Measurements from ENCODE around the gene CENATAC. TPM values are rescaled to one million over a fixed set of nuclear protein-coding genes. Genes with fewer than 3 reads are reported as not detected.
A peak's percentile ranks its signal among the peaks of the same experiment; 100 is the strongest.
"Not testable (repeated sequence)": the region's sequence is repeated elsewhere in the genome, so short reads cannot be mapped to it uniquely, and the experiment has no call there.

Gene CENATAC
- total RNA-seq, 4 donors from 2014 or later = 22.2 to 55.2 (median 30.8) TPM

DNA sequence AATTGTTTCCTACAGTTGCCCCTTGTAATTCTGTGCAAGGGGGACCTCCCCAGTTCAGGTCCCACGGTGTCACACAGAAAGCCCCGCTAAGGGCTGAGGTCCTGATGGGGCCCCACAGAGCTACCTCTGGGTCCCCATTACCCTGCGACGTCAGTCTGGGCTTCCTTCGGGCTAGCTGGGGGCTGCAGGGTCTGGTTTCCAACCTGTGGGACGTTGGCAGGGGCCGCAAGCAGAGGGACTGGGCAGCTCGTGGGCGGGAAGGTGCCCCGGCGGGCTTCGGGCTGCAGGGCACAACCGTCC is 32.0 kb downstream of the CENATAC start:
- intact Hi-C loops (cut with DNase I) = no loop called here
- Histone ChIP-seq H3K27me3 (no peaks in the 10 kb centered on the region), H3K9me3 (no peaks in the 10 kb centered on the region), H3K4me3 (peak overlapping the region; percentile 68 to 94 (median 80)), H3K27ac (replicated peaks in 1 of 4) (peak overlapping the region; percentile 80 to 87 (median 82)), H3K4me1 (peaks cover 11 to 30% (median 21%) of the 10 kb centered on the region in 4 donors), H3K36me3 (peaks cover 0 to 36% (median 29%) of the 10 kb centered on the region in 4 donors)
- DNase-seq (ENCODE audit: extremely low spot score) = no peak
- WGBS = 54% methylated on average over 2 of the region's 13 CpGs
- no peak for TF ChIP-seq POLR2A (IDR thresholded peaks at IDR 0.05; ENCODE audit: low read depth)
- TF ChIP-seq POLR2AphosphoS5 (IDR thresholded peaks at IDR 0.05) = no peak
- TF ChIP-seq EP300 (IDR thresholded peaks at IDR 0.05) = no peak
- TF ChIP-seq, protein P1, sequence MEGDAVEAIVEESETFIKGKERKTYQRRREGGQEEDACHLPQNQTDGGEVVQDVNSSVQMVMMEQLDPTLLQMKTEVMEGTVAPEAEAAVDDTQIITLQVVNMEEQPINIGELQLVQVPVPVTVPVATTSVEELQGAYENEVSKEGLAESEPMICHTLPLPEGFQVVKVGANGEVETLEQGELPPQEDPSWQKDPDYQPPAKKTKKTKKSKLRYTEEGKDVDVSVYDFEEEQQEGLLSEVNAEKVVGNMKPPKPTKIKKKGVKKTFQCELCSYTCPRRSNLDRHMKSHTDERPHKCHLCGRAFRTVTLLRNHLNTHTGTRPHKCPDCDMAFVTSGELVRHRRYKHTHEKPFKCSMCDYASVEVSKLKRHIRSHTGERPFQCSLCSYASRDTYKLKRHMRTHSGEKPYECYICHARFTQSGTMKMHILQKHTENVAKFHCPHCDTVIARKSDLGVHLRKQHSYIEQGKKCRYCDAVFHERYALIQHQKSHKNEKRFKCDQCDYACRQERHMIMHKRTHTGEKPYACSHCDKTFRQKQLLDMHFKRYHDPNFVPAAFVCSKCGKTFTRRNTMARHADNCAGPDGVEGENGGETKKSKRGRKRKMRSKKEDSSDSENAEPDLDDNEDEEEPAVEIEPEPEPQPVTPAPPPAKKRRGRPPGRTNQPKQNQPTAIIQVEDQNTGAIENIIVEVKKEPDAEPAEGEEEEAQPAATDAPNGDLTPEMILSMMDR (IDR thresholded peaks at IDR 0.05) = no peak

DNA sequence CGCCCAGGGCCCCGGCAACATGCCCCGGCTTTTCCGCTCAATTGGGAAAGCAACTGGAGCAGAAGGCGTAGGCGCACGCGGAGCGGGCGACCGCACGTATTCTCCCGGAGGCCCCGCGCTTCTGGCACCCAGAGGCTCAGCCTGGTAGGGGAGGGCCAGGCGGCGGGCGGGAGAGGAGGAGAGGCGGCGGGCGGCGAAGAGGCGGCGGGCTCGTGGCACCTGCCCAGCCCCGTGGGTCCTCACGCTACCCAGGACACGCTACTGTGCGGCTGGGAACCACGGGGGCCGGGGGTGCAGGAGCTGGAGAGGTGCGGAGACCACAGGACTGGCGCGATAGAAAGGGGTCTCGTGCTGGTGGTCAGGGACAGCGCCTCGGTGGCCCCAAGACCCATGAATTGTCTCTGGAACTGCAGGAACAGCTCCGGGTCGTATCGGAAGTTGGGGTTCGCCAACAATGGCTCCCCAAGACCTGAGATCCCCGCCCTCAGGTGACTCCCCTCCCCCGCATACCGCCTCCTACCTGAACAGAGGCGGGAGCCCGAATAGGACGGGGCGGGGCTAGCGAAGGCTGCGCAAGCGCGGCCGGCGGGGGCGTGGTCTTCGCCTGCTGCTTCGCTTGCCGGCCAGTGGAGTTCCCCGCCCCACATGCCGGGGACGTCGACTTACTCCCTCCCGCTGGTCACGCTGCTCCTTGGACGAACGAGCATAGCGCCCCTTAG is 32.5 kb downstream of the CENATAC start, which contains the start of gene SLC37A4:
Gene SLC37A4 (minus strand): TSS at position 549 of the 719 bp plus-strand sequence.
- Histone ChIP-seq H3K36me3 (peaks cover 0 to 31% (median 24%) of the 10 kb centered on the region in 4 donors), H3K9me3 (no peaks in the 10 kb centered on the region), H3K27ac (replicated peaks in 1 of 4) (peak within 1 kb of the TSS; percentile 80 to 87 (median 82)), H3K27me3 (no peaks in the 10 kb centered on the region), H3K4me3 (peak within 1 kb of the TSS; percentile 68 to 94 (median 80)), H3K4me1 (peaks cover 9 to 30% (median 19%) of the 10 kb centered on the region in 4 donors)
- intact Hi-C loops (cut with DNase I) = no loop called here
- DNase-seq (ENCODE audit: extremely low spot score) = peak; percentile 99
- WGBS = 0% methylated on average over 8 of the region's 67 CpGs
- peak; percentile 78 to 95 for TF ChIP-seq POLR2AphosphoS5 (IDR thresholded peaks at IDR 0.05)
- no peak for TF ChIP-seq EP300 (IDR thresholded peaks at IDR 0.05)
- TF ChIP-seq, protein P1 (IDR thresholded peaks at IDR 0.05) = peak in 2 of 3 experiments; percentile 91 to 98

DNA sequence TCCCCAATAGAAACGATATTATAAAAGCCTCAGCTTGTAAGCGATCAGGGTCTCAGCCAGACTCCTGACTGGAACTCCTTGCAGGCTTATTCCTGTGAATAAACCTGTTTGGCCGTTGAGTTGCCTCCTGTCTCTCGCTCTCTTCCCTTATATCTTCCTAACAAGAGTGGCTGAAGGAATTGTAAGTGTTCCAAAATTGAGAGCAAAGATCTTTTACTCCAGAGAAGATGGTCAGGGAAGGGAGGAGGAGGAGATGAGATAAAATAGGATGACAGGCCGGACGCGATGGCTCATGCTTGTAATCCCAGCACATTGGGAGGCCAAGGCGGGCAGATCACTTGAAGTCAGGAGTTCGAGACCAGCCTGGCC is 34.0 kb downstream of the CENATAC start:
- intact Hi-C loops (cut with DNase I) = no loop called here
- Histone ChIP-seq H3K9me3 (no peaks in the 10 kb centered on the region), H3K4me3 (no peak overlapping the region), H3K36me3 (peaks cover 0 to 17% (median 11%) of the 10 kb centered on the region in 4 donors), H3K27me3 (no peaks in the 10 kb centered on the region), H3K27ac (replicated peaks in 1 of 4) (no peak overlapping the region), H3K4me1 (peaks cover 9 to 30% (median 19%) of the 10 kb centered on the region in 4 donors)
- DNase-seq (ENCODE audit: extremely low spot score) = no peak
- 87% methylated on average over 9 of the region's 9 CpGs for whole genome bisulfite sequencing
- TF ChIP-seq POLR2AphosphoS5 (IDR thresholded peaks at IDR 0.05) = no peak
- TF ChIP-seq POLR2A (IDR thresholded peaks at IDR 0.05; ENCODE audit: low read depth) = no peak
- TF ChIP-seq EP300 (IDR thresholded peaks at IDR 0.05) = no peak
- TF ChIP-seq, protein P1 (IDR thresholded peaks at IDR 0.05) = no peak

DNA sequence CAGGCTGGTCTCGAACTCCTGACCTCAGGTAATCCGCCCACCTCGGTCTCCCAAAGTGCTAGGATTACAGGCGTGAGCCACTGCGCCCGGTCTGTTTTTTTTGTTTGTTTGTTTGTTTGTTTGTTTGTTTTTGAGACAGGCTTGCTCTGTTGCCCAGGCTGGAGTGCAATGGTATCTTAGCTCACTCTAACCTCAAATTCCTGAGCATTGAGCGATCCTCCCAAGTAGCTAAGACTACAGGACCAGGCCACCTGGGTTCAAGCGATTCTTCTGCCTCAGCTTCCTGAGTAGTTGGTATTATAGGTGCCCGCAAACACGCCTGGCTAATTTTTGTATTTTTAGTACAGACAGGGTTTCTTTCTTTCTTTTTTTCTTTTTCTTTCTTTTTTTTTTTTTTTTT is 35.5 kb downstream of the CENATAC start:
- DNase-seq (ENCODE audit: extremely low spot score); H3K27me3 ChIP-seq; H3K36me3 ChIP-seq; H3K27ac ChIP-seq (replicated peaks in 1 of 4); H3K9me3 ChIP-seq; intact Hi-C loops (cut with DNase I); H3K4me3 ChIP-seq: not testable (repeated sequence)
- 86% methylated on average over 10 of the region's 10 CpGs for WGBS
- H3K4me1 ChIP-seq = peaks cover 9 to 25% (median 19%) of the 10 kb centered on the region in 4 donors

DNA sequence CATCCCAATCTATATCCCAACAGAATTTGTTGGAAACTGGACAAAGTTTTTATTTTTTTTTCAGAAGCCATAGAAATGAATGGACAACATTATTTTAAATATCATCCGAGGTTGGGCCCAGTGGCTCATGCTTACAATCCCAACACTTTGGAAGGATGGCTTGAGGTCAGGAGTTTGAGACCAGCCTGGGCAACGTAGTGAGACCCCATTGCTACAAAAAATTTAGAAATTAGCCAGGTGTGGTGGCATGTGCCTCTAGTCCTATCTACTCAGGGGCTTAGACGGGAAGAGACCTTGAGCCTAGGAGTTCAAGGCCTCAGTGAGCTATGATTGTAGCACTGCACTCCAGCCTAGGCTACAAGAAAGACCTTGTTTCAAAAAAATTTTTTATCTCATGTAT is 36.9 kb downstream of the CENATAC start:
- H3K9me3 ChIP-seq = no peaks in the 10 kb centered on the region
- DNase-seq (ENCODE audit: extremely low spot score) = no peak
- H3K4me1 ChIP-seq = peaks cover 7 to 12% (median 10%) of the 10 kb centered on the region in 4 donors
- intact Hi-C loops (cut with DNase I) = no loop called here
- no peaks in the 10 kb centered on the region for H3K27me3 ChIP-seq
- no peak overlapping the region for H3K4me3 ChIP-seq
- 88% methylated on average over 3 of the region's 3 CpGs for WGBS
- no peaks in the 10 kb centered on the region for H3K36me3 ChIP-seq
- TF ChIP-seq, protein P1 (IDR thresholded peaks at IDR 0.05) = no peak
- TF ChIP-seq POLR2A (IDR thresholded peaks at IDR 0.05; ENCODE audit: low read depth) (no peak), POLR2AphosphoS5 (IDR thresholded peaks at IDR 0.05) (no peak), EP300 (IDR thresholded peaks at IDR 0.05) (no peak)
- H3K27ac ChIP-seq (replicated peaks in 1 of 4) = no peak overlapping the region
